ENCODE measurements around the gene SMARCC1.

SMARCC1 gene

GRCh38 chr3:47692158-47692557 is 89.5 kb downstream of the SMARCC1 start:
- DNase-seq = no peak

DNA sequence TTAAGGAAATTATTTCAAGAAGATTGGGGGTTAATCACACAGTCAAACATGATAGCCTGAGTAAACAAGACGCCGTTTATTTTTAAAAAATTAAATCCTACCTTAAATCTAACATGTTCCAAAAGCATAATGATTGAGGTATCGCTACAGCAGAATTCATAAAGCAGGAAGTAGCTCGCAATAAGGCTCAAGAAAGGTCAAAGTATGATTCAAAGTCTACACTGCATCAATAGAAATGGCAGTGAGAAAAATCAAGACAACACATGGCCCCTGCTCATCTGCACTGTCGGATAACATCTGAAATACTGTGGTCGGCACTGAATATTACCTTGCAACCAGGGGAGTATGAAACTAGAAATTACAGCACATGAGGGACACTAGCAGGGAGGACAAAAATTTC is 93.2 kb downstream of the SMARCC1 start:
- DNase-seq = no peak

- DNase-seq = no peak
Measured at GRCh38 chr3:47685037-47685436, 96.7 kb downstream of the SMARCC1 start.

DNA sequence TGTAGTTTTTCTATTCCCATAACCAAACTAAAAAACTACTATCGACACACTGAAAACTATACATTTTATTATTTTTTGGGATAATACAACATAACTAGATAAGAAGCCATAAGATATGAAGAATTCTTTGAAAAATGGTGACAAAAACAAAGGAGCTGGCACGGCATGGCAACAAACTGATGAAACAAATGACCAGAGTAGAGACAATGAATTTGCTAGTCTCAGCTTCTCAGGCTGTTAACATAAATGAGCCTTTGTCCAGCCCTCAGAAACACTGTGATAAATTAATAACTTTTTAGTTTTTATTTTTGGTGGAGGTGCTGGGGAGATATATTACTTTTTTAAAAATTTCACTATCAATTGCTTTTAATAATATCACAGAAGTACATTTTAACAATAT is 100.7 kb downstream of the SMARCC1 start:
- DNase-seq = no peak

DNA sequence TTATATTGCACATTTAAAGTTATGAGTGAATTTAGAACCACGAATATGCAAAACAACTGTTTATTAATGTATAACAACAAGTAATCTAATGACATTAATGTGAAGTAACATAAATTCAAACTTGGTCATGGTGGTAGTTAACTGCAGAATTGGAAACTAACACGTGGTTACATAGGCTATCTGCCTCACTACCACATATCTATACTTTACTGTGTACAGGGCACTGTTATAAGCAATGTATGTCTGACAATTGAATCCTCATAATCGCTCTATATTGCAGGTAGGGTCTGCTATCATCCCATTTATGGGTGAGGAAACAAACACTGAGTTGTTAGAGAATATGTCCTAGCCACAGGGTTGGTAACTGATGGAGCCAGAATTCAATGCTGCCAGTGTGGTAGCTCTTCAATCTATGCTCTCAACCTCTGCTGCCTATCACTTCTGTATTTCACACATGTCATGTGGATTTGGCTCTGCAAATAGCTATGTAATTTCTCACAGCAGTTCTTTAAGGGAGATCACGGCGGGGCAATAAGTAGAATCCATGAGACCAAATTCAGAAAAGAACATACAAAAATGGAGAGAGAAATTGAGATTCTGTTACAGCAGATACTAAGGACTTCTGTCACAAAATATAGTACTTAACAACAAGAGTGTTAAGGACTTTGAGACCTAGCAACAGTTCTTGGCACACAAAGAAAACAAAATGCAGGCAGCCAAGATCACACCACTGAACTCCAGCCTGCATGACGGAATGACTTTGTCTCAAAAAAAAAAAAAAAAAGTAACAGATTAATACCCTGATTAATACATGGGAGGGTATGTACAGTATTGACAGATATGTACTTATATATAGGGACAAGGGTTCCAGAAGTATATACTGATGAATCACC is 103.0 kb downstream of the SMARCC1 start:
- DNase-seq = no peak

DNA sequence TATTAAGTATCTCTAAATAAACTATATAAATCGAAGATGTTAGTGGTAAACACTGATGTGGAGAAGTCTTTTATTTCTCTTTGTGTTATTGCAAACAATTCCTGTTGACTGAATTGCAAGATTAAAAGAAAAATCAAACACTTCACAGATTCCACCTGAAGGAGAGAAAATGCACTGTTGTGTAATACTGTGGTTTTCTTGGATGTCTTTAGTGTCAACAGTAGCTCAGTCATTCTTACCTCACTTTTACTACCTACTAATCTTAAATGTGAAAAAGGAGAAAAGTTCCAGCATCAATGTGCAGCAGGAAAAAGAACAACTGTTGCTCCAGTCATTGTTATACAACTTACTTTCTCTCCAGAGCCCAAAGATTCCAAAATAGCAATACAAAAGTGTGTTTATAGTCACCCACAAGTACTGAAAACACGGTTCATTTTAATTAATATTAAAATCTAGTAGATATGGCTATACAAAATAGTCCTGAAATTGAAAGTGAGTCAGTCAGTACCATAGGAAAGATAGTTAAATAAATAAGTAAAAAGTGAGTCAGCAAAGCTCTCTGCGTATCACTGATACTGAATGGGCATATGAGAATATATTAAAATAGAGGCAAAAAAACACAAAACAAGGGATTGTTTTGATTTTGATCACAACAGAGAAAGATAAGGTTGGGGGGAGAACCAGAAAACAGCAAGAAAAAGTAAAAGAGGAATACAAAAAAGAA is 112.5 kb downstream of the SMARCC1 start:
- no peak for DNase-seq

DNA sequence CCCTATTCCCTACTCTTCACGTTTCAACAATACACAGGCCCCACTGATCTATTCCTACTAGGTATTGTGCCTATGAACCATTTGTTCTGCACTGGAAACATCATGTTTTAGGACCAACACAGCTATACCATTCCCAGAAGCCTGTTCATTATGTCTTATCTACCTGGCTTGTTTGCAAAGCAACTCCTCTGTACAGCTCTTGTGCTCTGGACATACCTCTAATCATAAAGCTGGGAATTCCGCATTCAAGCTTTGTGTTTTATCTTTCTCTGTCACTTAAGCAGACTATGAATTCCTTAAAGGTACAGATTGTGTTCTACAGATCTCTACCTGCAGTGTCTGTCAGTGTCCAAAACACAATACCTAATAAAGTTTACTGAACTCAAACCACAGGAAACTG is 115.6 kb downstream of the SMARCC1 start:
- no peak for DNase-seq

DNA sequence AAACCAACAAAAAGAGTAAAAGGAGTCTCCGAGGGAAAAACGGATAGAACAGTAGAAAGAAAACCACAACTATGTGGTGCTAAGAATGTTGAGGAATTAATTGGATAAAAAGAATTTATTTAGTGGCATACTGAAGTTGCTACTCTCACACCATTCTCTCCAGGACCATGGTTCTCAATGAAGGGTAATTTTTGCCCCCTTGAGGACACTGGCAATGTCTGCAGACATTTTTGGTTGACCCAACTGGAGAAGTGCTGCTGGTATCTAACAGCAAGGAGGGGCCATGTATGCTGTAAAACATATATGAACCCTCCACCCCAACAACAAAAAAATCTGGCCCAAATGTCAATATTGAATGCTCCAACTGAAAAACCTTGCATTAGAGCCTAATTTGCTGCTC is 117.2 kb downstream of the SMARCC1 start:
- DNase-seq = no peak

DNA sequence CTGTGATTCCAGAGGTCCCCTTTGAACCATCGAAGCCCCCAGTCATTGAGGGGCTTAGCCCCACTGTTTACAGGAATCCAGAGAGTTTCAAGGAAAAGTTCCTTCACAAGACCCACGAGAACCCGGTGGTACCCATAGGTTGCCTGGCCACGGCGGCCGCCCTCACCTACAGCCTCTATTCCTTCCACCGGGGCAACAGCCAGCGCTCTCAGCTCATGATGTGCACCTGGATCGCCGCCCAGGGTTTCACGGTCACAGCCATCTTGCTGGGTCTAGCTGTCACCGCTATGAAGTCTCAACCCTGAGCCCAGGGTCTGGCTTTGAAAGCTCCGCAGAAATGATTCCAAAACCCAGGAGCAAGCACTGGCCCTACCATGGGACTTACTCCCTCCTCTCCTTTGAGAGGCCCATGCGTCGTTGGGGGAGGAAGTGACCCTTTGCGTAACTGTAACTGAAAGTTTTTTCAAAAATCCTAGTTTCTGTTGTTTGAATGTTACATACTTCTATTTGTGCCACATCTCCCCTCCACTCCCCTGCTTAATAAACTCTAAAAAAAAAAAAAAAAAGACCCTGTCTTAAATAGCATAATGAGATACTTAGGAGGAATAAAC is 118.0 kb downstream of the SMARCC1 start:
- DNase-seq = no peak

GRCh38 chr3:47661121-47661752 is 120.5 kb downstream of the SMARCC1 start:
- DNase-seq = no peak

DNA sequence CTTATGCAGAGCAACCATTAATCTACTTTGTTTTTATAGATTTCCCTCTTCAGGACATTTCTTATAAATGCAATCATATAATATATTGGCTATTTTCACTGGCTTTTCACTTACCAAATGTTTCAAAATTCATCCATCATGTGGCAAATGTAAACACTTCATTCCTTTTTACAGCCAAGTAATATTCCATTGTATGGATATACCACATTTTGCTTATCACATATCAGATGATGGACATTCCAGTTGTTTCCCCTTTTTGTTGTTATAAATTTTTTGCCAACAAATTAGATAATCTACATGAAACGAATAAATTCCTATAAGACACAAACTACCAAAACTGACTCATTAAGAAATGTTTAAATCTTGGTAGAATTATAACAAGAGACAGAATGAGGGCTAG is 123.2 kb downstream of the SMARCC1 start:
- no peak for DNase-seq

GRCh38 chr3:47652142-47652541 is 129.6 kb downstream of the SMARCC1 start:
- no peak for DNase-seq

- DNase-seq = no peak
Measured at GRCh38 chr3:47650294-47650693, 131.4 kb downstream of the SMARCC1 start.

DNA sequence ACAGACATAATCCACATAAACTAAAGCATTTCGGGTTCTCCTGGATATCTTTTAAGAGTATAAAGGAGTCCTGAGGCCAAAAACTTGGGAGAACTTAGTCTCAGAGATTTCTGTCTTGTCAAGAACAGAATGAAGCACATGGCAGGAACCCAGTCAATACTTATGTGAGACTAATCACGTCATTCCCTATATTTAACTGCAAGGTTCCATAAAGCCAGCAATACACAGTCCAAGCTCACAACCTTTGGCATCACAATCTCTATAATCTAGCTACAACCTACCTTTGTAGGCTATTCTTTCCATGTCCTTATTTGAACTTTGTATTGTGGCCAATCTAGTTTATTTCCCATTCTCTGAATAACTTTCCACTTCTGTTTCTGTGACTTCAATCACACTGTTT is 134.1 kb downstream of the SMARCC1 start:
- no peak for DNase-seq

DNA sequence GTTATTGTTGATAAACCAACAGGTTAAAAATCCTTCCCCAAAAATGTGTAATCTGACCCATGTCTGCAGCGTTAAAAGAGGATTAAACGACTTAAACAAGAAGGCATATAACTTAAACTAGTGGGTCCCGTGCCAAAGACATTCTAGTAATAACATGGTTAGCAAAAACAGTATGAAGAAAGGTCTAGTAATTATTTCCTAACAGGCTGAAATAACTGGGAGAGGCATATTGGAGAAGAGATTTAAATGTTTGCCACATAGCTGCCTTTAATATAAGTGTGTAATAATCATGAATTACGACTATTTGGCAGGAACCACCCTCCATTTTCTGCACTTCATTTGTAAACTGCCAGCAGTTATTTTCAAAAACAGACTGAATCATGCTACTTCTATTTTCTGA is 135.3 kb downstream of the SMARCC1 start:
- no peak for DNase-seq

DNA sequence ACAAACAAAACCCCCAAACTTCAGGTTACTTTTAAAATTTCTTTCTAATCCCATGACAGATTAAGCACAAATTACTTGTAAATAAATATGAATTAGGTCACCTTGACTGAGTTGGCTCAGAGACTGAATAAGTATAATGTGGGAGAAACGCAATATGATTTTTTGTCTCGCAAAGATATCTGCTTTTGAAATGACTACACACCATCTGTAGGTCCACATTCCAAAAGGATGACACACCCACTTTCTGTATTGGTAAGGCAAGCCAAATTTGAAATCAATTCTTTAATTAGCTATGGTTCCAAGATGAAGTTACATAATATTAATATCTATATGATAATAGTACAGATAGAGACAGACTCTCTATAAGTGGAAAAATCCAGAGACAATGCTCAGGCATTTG is 136.1 kb downstream of the SMARCC1 start:
- no peak for DNase-seq

DNA sequence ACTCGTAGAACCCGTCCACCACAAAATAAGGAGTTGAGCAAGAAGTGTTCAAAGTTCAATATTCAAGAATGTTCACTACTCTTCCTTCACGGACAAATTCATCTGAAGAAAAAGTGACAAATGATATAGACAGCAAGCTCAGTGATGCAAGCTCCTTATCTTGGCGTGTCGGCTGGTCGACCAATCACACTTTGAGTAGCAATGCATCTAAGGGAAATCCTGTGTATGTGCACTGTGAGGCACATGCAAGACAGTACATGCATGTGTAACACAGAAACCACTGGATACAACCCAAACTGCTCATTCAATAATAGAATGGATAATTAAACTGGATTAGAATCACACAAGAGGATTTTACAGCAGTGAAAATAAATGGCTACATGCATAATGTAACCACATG is 138.6 kb downstream of the SMARCC1 start:
- no peak for DNase-seq

DNA sequence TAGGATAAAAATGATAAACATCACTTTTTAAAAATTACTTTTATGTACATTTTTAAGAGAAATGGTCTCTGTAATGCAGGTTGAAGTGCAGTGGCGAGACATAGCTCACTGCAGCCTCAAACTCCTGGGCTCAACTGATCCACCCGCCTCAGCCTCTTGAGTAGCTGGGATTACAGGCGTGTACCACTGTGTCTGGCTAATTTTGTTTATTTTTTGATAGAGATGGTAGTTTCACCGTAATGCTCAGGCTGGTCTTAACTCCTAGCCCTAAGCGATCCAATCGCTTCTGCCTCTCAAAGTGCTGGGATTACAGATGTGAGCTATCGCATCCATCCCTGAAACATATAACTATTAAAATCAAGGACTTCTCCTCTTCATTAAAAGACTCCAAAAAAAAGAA is 140.0 kb downstream of the SMARCC1 start:
- no peak for DNase-seq

DNA sequence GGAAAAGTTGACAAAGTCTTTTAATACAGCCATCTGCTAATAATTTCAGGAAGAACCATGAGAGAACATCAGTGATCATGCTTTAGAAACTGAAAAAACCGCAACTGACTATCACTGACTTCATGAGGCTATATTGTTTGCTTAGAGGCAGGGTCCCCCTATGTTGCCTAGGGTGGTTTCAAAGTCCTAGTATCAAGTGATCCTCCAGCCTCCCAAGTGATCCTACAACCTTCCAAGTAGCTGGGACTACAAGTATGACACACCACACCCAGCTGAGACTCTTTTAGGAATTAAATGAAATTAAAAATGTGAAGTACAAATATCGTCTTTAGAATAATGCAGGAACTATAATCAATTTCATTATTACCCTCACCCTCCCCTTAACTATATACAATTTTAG is 144.8 kb downstream of the SMARCC1 start:
- no peak for DNase-seq

- no peak for DNase-seq
Measured at GRCh38 chr3:47636225-47636624, 145.5 kb downstream of the SMARCC1 start.

DNA sequence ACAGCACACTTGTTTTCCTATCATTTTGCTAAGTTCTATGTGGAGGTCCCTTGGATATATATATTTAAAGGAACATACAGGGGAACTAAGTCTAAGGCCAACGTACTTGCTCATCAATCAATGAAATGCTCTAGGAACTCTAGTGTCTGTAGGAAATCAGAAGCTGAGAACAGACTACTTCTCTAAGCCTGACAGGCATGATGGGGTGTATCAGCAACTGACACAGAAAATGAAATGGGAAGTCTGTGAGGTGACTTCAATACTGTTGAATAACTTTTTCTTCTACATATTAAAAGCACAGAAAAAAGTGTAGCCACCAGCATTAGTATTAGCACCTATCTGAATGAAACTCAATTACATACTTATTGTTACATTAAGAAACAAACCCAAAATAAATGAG is 146.2 kb downstream of the SMARCC1 start:
- no peak for DNase-seq

- DNase-seq = no peak
Measured at GRCh38 chr3:47634996-47635395, 146.7 kb downstream of the SMARCC1 start.

- no peak for DNase-seq
Measured at GRCh38 chr3:47630810-47631209, 150.9 kb downstream of the SMARCC1 start.

- DNase-seq = no peak
Measured at GRCh38 chr3:47629770-47630169, 151.9 kb downstream of the SMARCC1 start.

All from SHP77 (cell line).